GM12878 (cell line): Measurements from ENCODE around the gene UNC13B. TPM values are rescaled to one million over a fixed set of nuclear protein-coding genes. Genes with fewer than 3 reads are reported as not detected.

Experiments
- ATAC-seq: fragments of 200-7000 bp; cut with Tn5 transposase; 3 replicates; pipeline ENCODE4 v1.9.1; 2020; ENCODE audit warnings: mild to moderate bottlenecking, moderate library complexity
- BruUV-seq: library from RNA; stranded (reverse); fragments of 400-500 nt; replicated peaks from 2 replicates; lab custom pipeline; 2021; lab: Mats Ljungman, UMichigan
- CTCF ChIA-PET: fragments of 300-600 bp; sonication (Branson Sonifier 250); formaldehyde crosslinking; extraction: SDS; loops from one replicate; lab custom pipeline; 2021; ENCODE audit warnings: inconsistent platforms; lab: Yijun Ruan, JAX
- POLR2A ChIA-PET: fragments of 350-600 bp; formaldehyde crosslinking; extraction: SDS; loops from one replicate; lab custom pipeline; 2021; ENCODE audit warnings: inconsistent platforms; lab: Charles Lee
- RAD21 ChIA-PET: fragments of 300-600 bp; sonication (Branson Sonifier 250); formaldehyde crosslinking; loops from one replicate; lab custom pipeline; 2023; ENCODE audit warnings: antibody characterized with exemption; ENCODE audit not compliant: unreplicated experiment; lab: Charles Lee
- SMC1A ChIA-PET: fragments of 300-600 bp; sonication (Branson Sonifier 250); formaldehyde crosslinking; loops from one replicate; lab custom pipeline; 2023; ENCODE audit not compliant: unreplicated experiment, uncharacterized antibody; lab: Charles Lee
- DNase-seq: peaks from one replicate; pipeline ENCODE4 v3.0.0-alpha.2; 2011; ENCODE audit warnings: low read depth, low spot score
- FAIRE-seq: peaks from 3 replicates; lab custom pipeline; 2011; peaks lifted over from hg19 to GRCh38; lab: Jason Lieb, UNC
- H2AFZ ChIP-seq: 2 replicates; pipeline ENCODE4 v1.6.0; 2011; ENCODE audit warnings: low read depth, low read length, control low read depth; ENCODE audit not compliant: control insufficient read depth
- H3K27ac ChIP-seq: 2 replicates; pipeline ENCODE4 v1.5.1; 2011; ENCODE audit warnings: control low read depth; ENCODE audit not compliant: control insufficient read depth, insufficient read depth
- H3K27me3 ChIP-seq, 2 experiments: replicated peaks in 1 of 2; 2 replicates each; pipeline versions ENCODE4 v1.6.0 to v1.6.1; 2011; ENCODE audit warnings: low read length in 1 of 2; ENCODE audit not compliant: control insufficient read depth in 2 of 2, insufficient read depth in 2 of 2
- H3K36me3 ChIP-seq, 2 experiments: 2 replicates each; pipeline ENCODE4 v1.5.1; 2011; ENCODE audit warnings: low read length in 1 of 2; ENCODE audit not compliant: control insufficient read depth in 2 of 2, insufficient read depth in 2 of 2
- H3K4me1 ChIP-seq: 2 replicates; pipeline ENCODE4 v1.6.1; 2011; ENCODE audit warnings: mild to moderate bottlenecking, low read length, moderate library complexity, mixed read lengths; ENCODE audit not compliant: control insufficient read depth, insufficient read depth
- H3K4me2 ChIP-seq: 2 replicates; pipeline ENCODE4 v1.6.0; 2011; ENCODE audit warnings: control low read depth; ENCODE audit not compliant: control insufficient read depth, insufficient read depth
- H3K4me3 ChIP-seq: fragments of 200-600 bp; sonication (generic); 2 replicates; pipeline ENCODE4 v1.5.1; 2016
- H3K79me2 ChIP-seq: 2 replicates; pipeline ENCODE4 v1.6.0; 2011; ENCODE audit warnings: low read length; ENCODE audit not compliant: control insufficient read depth, insufficient read depth
- H3K9ac ChIP-seq: 2 replicates; pipeline ENCODE4 v1.8.0; 2011; ENCODE audit warnings: low read length, control low read depth, mixed read lengths; ENCODE audit not compliant: control insufficient read depth, insufficient read depth
- H3K9me3 ChIP-seq: replicated peaks from 3 replicates; pipeline ENCODE4 v1.5.1; 2011; ENCODE audit warnings: mild to moderate bottlenecking, low read length; ENCODE audit not compliant: control insufficient read depth, insufficient read depth
- H4K20me1 ChIP-seq: 2 replicates; pipeline ENCODE4 v1.6.0; 2011; ENCODE audit not compliant: control insufficient read depth, insufficient read depth
- HDGF ChIP-seq: fragments of 450-650 bp; IDR thresholded peaks from 2 replicates; pipeline ENCODE4 v1.6.1; 2016; ENCODE audit warnings: antibody characterized with exemption
- NFYA ChIP-seq: IDR thresholded peaks from 2 replicates; pipeline ENCODE4 v1.6.1; 2011; ENCODE audit warnings: low read depth, mild to moderate bottlenecking, low read length, improper control_type of control experiment, borderline replicate concordance
- NKRF ChIP-seq: fragments of 450-650 bp; conservative IDR thresholded peaks from 2 replicates; pipeline ENCODE4 v1.6.1; 2017; ENCODE audit warnings: mild to moderate bottlenecking, moderate library complexity
- NRF1 ChIP-seq: conservative IDR thresholded peaks from 2 replicates; pipeline ENCODE4 v1.6.1; 2011; ENCODE audit warnings: mild to moderate bottlenecking, low read depth, low read length, improper control_type of control experiment
- PKNOX1 ChIP-seq: fragments of 450-650 bp; IDR thresholded peaks from 2 replicates; pipeline ENCODE4 v1.6.1; 2016; ENCODE audit warnings: mild to moderate bottlenecking
- RAD51 ChIP-seq: fragments of 450-650 bp; IDR thresholded peaks from 2 replicates; pipeline ENCODE4 v1.6.1; 2016; ENCODE audit warnings: moderate library complexity, mild to moderate bottlenecking, inconsistent platforms
- SMARCA5 ChIP-seq: fragments of 450-650 bp; IDR thresholded peaks from 2 replicates; pipeline ENCODE4 v1.6.1; 2017; ENCODE audit warnings: mild to moderate bottlenecking
- SREBF2 ChIP-seq: IDR thresholded peaks from 2 replicates; pipeline ENCODE4 v1.6.1; 2012; ENCODE audit warnings: mild to moderate bottlenecking, low read length
- STAT1 ChIP-seq: fragments of 450-650 bp; conservative IDR thresholded peaks from 2 replicates; pipeline ENCODE4 v1.6.1; 2014; ENCODE audit warnings: antibody characterized with exemption, mild to moderate bottlenecking
- ZNF384 ChIP-seq: IDR thresholded peaks from 2 replicates; pipeline ENCODE4 v1.6.1; 2012; ENCODE audit warnings: low read depth, mild to moderate bottlenecking, low read length, improper control_type of control experiment, borderline replicate concordance
- ZNF592 ChIP-seq: fragments of 450-650 bp; IDR thresholded peaks from 2 replicates; pipeline ENCODE4 v1.6.1; 2017; ENCODE audit warnings: mild to moderate bottlenecking, moderate library complexity
- ZNF687 ChIP-seq: fragments of 450-650 bp; IDR thresholded peaks from 2 replicates; pipeline ENCODE4 v1.6.1; 2017; ENCODE audit warnings: mild to moderate bottlenecking, moderate library complexity
- WGBS: methylation state at CpG from one replicate; pipeline ENCODE4 v1.1.6; 2016; ENCODE audit warnings: low lambda C conversion rate; ENCODE audit not compliant: insufficient replicate concordance, insufficient coverage; ENCODE audit errors: missing lambda C conversion rate; 5-methylcytosine and 5-hydroxymethylcytosine counted together
- in situ Hi-C: fragments of 300-500 bp; cut with MboI; formaldehyde crosslinking; loops from 9 replicates; pipeline ENCODE4 v1.14.3; 2018; ENCODE audit warnings: mixed read lengths
- intact Hi-C: fragments of 100-400 bp; cut with micrococcal nuclease; formaldehyde crosslinking; loops from one replicate; pipeline ENCODE4 v1.14.2; 2022; ENCODE audit not compliant: unreplicated experiment
- polyA plus RNA-seq, 11 experiments: library from polyadenylated mRNA; depleted of rRNA in 4 of 11; unstranded in 6 of 11; stranded (reverse) in 5 of 11; fragments of >200 nt; fragmentation: Nextera tagmentation in 4 of 11; fragmentation: Illumina TruSeq in 1 of 11; extraction: Ambion mirVana in 4 of 11; extraction: Trizol in 1 of 11; gene quantifications; 1 replicate in 1 of 11; 2 replicates in 10 of 11; pipeline versions ENCODE4 v1.2.1 to v1.2.3, GENCODE V29; 2011 to 2016; ENCODE audit warnings: inconsistent platforms in 2 of 11, missing spikeins in 2 of 11, low read depth in 1 of 11
- total RNA-seq, 4 experiments: library from RNA; depleted of rRNA in 3 of 4; stranded (reverse); fragments of >200 nt in 3 of 4; fragmentation: Illumina TruSeq in 1 of 4; extraction: Trizol in 1 of 4; gene quantifications; 2 replicates each; pipeline versions ENCODE4 v1.2.1 to v1.2.3, GENCODE V29; 2013 to 2021

UNC13B gene
- total and polyA plus RNA-seq, 10 of the 15 experiments (the other 5 are each of a cell fraction or from before 2014, with no cell fraction given): under 0.01 to 0.42 (median 0.06) TPM; not detected in 4

- H3K79me2 ChIP-seq: no peaks in the 10 kb centered on the region
- 48% methylated on average over 4 of the region's 4 CpGs for WGBS
- no peak for DNase-seq
- in situ Hi-C loops: no loop called here
- H3K36me3 ChIP-seq: no peaks in the 10 kb centered on the region
- intact Hi-C loops: no loop called here
- no peaks in the 10 kb centered on the region for H3K27me3 ChIP-seq
- no peak overlapping the region for H3K9ac ChIP-seq
- ATAC-seq: no peak
- H3K4me3 ChIP-seq: no peak overlapping the region
- H3K9me3 ChIP-seq: no peaks in the 10 kb centered on the region
- H3K4me2 ChIP-seq: no peak overlapping the region
- CTCF ChIA-PET: no interaction called here
- H3K4me1 ChIP-seq: no peaks in the 10 kb centered on the region
- RAD21 ChIA-PET: no interaction called here
- no TSS peak for BruUV-seq
- H3K27ac ChIP-seq: no peak overlapping the region
- POLR2A ChIA-PET: no interaction called here
- H2AFZ ChIP-seq: no peak overlapping the region
- FAIRE-seq: no peak
- SMC1A ChIA-PET: interaction anchor here (1.0 kb wide), 1 partner anchor 33 kb away, joined by 3 read pairs; no protein-coding TSS in a partner anchor
- H4K20me1 ChIP-seq: no peaks in the 10 kb centered on the region
- TF ChIP-seq HDGF: no peak
- TF ChIP-seq NFYA: no peak
- no peak for TF ChIP-seq ZNF384
- TF ChIP-seq STAT1: no peak
- no peak for TF ChIP-seq NRF1
- TF ChIP-seq PKNOX1: no peak
- no peak for TF ChIP-seq ZNF687
- TF ChIP-seq SREBF2: no peak
- no peak for TF ChIP-seq SMARCA5
- no peak for TF ChIP-seq RAD51
- TF ChIP-seq NKRF: no peak
- no peak for TF ChIP-seq ZNF592
These were observed 151.7 kb downstream of the UNC13B start for GRCh38 chr9:35313460-35313859.
